GM18909 (cell line): Measurements from ENCODE around the gene ELP6.
A peak's percentile ranks its signal among the peaks of the same experiment; 100 is the strongest.
"Not testable (repeated sequence)": the region's sequence is repeated elsewhere in the genome, so short reads cannot be mapped to it uniquely, and the experiment has no call there.

Experiments
- ATAC-seq: cut with Tn5 transposase; IDR thresholded peaks from one replicate; pipeline ENCODE4 v1.9.1; 2021; ENCODE audit warnings: mild to moderate bottlenecking; ENCODE audit not compliant: unreplicated experiment, poor library complexity

Gene ELP6

GRCh38 chr3:47515100-47515499 lies 1.6 kb upstream of the ELP6 start:
- ATAC-seq: no peak

- ATAC-seq: no peak
These were observed 942 bp downstream of the ELP6 start for GRCh38 chr3:47512416-47513124.

GRCh38 chr3:47505267-47505666 lies 8.2 kb downstream of the ELP6 start:
- not testable (repeated sequence) for ATAC-seq

GRCh38 chr3:47504113-47504512 lies 9.4 kb downstream of the ELP6 start:
- ATAC-seq: no peak

GRCh38 chr3:47503033-47503432 lies 10.5 kb downstream of the ELP6 start:
- ATAC-seq: no peak

- no peak for ATAC-seq
These were observed 16.6 kb downstream of the ELP6 start for GRCh38 chr3:47496892-47497291.

GRCh38 chr3:47495886-47496285 lies 17.6 kb downstream of the ELP6 start:
- ATAC-seq: no peak

GRCh38 chr3:47495111-47495510 lies 18.4 kb downstream of the ELP6 start:
- ATAC-seq: no peak

GRCh38 chr3:47491777-47492176 lies 21.7 kb downstream of the ELP6 start:
- no peak for ATAC-seq

- ATAC-seq: no peak
These were observed 22.3 kb downstream of the ELP6 start for GRCh38 chr3:47491186-47491585.

- ATAC-seq: no peak
These were observed 26.2 kb downstream of the ELP6 start for GRCh38 chr3:47487265-47487664.

GRCh38 chr3:47485812-47486211 lies 27.7 kb downstream of the ELP6 start:
- no peak for ATAC-seq

GRCh38 chr3:47482366-47482765 lies 31.1 kb downstream of the ELP6 start:
- ATAC-seq: no peak

- ATAC-seq: not testable (repeated sequence)
These were observed 31.7 kb downstream of the ELP6 start for GRCh38 chr3:47481763-47482162.

GRCh38 chr3:47480267-47480666 lies 33.2 kb downstream of the ELP6 start:
- not testable (repeated sequence) for ATAC-seq

- no peak for ATAC-seq
These were observed 33.7 kb downstream of the ELP6 start for GRCh38 chr3:47479826-47480160.

GRCh38 chr3:47478022-47478421 lies 35.5 kb downstream of the ELP6 start:
- no peak for ATAC-seq

GRCh38 chr3:47476644-47477199 lies 36.8 kb downstream of the ELP6 start:
- ATAC-seq: no peak

GRCh38 chr3:47476330-47476626 lies 37.2 kb downstream of the ELP6 start:
- peak; percentile 5 for ATAC-seq

- peak; percentile 89 for ATAC-seq
These were observed 37.8 kb downstream of the ELP6 start, which contains the start of gene SCAP for GRCh38 chr3:47475570-47476329. Gene SCAP (minus strand): TSS chr3:47475941. CDS start chr3:47442993, 32,948 bp downstream.

- ATAC-seq: no peak
These were observed 38.4 kb downstream of the ELP6 start for GRCh38 chr3:47475029-47475569.
